Thyroid gland (tissue), 4 donors: ENCODE measurements around the gene ADSS1.

ENCODE experiments used
- POLR2A ChIP-seq, 2 donors: fragments of 450-650 bp; IDR thresholded peaks; one replicate each; pipeline ENCODE4 v1.6.1; 2017; ENCODE audit warnings: antibody characterized with exemption in 2 of 2, mild to moderate bottlenecking in 2 of 2, moderate library complexity in 1 of 2
- TF ChIP-seq, protein P1 (sequence below), 6 experiments: fragments of 200-600 bp in 3 of 6; fragments of 450-650 bp in 3 of 6; sonication (generic) in 3 of 6; IDR thresholded peaks; one replicate each; pipeline ENCODE4 v1.5.1; 2016 to 2019; ENCODE audit warnings: antibody characterized with exemption in 6 of 6, mild to moderate bottlenecking in 2 of 6, inconsistent platforms in 1 of 6, moderate library complexity in 1 of 6

DNA sequence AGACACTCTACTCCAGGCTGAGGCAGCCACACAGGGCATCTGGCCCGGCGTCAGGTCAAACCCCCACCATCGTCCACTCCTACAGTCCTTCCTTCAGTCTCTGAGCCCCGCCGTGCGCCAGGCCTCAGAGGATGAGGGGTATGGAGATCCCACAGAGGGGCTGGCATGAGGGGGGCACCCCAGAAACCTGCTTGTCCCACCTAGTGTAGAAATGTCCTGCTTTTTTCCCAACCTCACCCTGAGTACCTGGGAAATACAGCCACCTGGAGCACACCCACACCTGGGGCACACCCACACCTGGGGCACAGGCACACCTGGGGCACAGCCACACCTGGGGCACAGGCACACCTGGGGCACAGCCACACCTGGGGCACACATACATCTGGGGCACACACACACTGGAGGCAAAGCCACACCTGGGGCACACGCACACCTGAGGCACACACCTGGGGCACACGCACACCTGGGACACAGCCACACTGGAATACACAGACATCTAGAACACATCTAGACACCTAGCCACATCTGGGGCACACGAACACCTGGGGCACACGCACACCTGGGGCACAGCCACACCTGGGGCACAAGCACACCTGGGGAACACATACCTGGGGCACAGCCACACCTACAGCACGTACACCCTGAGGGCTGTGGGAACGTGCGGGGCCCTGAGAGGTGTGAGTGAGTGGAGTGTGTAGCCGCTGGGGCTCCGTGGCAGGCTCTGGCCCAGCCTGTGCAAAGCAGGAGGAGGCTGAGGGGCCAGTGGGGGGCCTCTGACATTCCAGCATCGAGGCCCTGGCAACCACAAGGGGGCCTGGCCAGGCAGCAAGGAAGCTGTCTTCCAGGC is 53.2 kb downstream of the ADSS1 start:
- TF ChIP-seq, protein P1, sequence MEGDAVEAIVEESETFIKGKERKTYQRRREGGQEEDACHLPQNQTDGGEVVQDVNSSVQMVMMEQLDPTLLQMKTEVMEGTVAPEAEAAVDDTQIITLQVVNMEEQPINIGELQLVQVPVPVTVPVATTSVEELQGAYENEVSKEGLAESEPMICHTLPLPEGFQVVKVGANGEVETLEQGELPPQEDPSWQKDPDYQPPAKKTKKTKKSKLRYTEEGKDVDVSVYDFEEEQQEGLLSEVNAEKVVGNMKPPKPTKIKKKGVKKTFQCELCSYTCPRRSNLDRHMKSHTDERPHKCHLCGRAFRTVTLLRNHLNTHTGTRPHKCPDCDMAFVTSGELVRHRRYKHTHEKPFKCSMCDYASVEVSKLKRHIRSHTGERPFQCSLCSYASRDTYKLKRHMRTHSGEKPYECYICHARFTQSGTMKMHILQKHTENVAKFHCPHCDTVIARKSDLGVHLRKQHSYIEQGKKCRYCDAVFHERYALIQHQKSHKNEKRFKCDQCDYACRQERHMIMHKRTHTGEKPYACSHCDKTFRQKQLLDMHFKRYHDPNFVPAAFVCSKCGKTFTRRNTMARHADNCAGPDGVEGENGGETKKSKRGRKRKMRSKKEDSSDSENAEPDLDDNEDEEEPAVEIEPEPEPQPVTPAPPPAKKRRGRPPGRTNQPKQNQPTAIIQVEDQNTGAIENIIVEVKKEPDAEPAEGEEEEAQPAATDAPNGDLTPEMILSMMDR (IDR thresholded peaks at IDR 0.05) = peak in 1 of 6 experiments; percentile 13
- TF ChIP-seq POLR2A (IDR thresholded peaks at IDR 0.05) = no peak
